Tongue (tissue), 2 donors: ENCODE measurements around the gene SKI. TPM values are rescaled to one million over a fixed set of nuclear protein-coding genes. Genes with fewer than 3 reads are reported as not detected.

Experiments used
- DNase-seq: peaks from one replicate; pipeline ENCODE4 v3.0.0-alpha.2; 2015
- total RNA-seq: library from RNA; depleted of rRNA; stranded (reverse); fragments of >200 nt; gene quantifications from one replicate; pipeline ENCODE4 v1.2.3, GENCODE V29; 2014

Gene SKI
- total RNA-seq, 1 donor from 2014 or later: 58.8 TPM

DNA sequence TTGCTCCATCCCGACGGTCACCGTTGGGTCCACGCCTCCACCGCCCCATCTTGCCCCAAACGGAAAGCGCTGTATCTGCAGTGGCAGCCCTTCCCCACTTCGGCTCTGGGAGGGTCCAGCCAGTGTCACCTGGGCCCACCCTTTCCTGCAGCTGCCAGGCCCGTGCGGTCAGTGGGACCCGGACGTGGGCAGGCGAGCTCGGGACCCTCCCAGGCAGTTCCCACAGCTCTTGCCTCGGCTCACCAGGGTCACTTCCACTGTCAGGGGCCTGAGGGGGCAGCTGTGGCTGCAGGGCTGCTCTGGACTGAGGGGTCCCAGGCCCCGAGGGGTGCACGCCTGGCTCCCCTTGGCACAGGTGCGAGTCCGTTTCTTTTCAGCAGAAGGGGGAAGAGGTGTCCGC is 80.7 kb downstream of the SKI start:
- DNase-seq: no peak

DNA sequence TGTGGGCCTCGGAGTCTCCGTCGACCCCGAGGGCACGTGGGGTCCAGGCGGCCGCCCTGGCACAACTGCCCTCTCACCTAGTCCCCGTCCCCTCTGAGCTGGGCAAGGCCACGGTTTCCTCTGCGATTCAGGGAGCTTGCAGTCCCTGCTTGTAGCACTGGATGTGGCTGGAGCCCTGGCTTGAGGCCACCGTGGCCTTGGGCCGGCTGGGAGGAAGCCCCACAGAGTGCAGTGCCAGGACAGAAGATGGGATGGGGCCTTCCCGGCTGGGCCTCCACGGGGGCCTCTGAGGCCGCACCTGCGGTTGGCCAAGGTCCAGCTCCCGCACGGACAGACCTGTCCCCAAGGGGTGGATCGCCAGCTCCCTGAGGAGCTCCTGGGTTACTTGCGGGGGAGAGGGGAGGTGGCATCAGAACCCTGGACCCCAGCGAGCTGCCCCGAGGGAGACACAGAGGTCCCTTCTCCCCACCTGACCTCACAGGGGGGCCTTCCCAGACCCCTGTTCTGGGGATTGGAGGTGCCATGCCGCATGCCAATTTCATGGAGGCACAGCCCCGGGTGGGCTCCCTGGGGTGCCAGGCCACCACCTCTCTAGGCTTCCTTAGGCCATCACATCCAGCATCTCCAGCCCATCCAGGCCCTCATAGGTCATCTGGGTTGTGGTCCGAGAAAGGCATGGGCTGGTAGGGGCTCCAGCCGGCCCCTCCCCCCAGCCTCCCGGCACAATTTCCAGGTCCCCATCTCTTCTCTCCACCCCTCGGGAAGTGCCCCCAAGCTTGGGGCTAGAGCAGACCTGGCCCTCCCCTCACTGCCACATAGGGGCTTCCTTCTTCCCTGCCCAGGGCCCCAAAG is 82.4 kb downstream of the SKI start:
- no peak for DNase-seq

DNA sequence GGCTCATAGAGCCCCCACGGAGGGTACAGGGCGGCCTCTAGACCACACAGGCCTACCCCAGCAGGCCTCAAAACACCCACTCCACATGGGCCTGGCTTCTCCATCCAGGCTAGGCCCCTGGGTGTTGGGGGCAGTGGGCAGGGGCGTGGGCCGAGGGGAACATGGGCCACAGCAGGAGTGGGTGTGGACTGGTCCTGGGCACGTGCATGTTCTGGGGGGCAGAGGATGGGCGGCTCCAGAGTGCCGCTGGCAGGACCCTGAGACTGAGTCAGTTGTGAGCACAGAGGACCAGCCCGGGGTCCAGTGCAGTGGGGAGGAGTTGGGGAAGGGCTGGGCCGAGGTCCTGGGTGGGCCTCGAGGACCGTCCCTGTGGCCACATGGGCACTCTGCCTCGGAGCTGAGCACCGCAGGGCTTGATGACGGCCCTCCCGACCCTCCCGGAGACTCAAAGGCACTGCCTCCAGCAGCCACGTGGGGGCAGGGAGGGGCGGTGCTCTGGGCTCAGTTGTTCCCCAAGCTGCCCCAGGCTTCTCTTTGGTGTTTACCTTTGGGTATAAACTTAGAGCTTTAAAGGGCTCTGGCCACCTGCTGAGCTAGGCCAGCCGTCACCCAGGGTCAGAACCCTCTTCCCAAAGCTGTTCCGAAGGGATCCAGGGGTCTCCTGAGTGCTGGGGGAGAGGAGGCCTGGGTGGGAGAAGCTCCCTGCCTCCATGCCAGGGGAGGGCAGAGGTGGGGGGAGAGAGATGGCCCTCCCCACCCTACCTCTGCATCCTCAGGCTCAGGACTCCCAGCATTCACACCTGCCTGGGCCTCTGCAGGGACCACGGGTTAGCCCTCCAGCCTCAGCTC is 83.3 kb downstream of the SKI start:
- DNase-seq: peak; percentile 82

DNA sequence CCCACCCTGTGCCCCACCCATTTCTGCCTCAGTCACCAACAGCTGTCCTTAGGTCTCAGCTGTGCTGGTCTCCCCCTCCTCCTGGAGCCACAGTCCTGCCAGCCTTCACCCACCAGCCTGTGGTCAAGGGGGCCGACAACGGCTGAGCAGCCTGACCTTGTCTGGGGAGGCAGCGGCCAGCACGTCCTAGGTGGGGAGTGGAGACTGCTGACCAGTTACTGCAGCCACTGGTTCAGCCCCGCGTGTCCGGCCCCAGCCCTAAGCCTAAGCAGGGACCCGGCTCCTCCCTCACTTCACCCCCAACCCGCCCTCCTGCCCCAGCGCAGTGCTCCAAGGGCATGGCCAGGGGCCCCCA is 84.0 kb downstream of the SKI start:
- DNase-seq: no peak

DNA sequence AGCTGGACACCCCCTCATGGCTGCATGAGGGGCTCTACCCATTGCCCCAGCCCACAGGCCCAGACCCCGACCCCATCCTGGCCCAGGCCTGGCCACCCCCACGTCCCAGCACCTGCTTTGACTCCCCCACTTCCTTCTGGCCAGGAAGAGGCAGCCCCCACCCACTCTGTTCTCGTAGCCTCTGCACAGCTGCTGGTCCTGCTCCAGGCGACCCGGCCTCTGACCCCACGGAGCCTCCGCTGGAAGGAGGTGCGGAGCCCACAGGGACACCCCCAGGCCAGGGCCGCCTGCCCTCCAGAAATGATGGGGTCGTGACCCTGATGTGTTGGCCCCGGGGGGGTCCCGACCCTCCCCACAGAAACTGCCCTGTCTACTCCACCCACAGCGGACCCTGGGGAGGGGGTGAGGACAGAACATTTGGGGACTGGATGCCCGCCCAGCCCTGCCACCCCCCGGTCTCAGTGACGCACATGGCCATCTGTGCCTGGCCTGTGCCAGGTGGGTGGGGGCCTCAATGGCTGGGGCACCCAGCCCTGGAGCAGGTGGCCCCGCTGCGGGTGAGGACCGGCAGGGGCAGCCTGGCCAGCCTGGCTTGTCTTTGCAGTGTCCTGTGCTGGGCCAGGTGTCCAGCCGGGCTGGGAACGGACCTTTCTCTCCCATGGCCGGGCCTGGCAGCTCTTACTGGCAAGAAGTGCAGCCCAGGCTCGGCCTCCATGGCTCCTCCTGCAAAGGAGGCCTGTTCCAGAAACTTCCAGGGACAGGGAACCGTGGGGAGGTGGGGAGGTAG is 84.6 kb downstream of the SKI start:
- DNase-seq: peak; percentile 88

DNA sequence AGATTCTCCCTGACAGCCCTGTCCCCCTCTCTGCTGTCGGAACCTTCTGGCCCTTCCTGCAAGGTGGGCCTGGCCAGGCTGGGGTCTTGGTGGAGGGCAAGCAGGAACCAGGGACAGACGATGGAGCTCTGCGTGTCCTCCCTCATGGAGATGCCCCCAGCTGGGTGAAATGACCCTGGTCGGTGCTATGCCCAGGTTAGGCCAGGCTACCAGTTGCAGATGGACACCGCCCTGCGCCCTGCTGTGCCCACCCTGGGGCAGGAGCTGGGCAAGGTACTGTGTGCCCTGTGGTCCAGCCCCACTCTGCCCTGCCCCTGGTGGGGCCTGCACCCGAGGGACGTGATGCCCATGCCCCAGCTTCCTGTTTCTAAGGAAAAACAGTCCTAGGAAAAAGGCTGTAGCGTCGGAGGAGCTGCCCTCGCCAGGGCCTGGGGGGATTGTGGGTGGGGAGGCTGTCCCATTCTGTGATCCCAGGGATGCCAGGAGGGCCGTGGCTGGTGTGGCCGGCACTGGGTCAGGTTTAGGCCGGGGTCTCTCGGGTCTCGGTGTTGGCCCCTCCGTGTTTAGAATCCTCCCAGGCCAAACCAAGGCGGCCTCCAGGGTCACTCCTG is 85.6 kb downstream of the SKI start:
- no peak for DNase-seq

DNA sequence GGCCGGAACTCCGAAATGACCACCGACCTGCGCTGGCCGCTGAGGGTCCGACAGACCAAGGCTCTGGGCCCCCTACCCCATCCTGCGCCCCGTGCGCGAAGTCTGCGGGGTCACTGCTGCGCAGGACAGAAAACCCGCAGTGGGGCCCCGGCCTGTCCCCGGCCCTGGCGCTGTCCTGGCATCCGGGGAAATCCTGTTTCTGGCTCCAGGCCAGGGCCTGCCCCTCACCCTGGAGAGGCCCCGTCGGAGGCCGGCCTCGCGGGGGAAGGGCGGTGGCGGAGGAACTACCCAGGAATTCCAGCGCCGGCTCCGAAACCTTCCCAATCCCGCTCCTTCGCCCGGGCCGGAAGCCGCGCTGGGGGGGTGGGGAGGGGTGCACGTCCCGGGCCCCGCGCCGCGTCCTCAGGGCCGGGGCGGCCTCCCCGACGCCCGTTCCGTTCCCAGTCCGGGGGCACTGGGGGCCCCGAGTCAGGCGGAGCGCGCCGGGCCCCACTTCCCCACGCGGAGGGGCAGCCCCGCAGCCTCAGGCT is 86.2 kb downstream of the SKI start:
- peak; percentile 90 for DNase-seq

DNA sequence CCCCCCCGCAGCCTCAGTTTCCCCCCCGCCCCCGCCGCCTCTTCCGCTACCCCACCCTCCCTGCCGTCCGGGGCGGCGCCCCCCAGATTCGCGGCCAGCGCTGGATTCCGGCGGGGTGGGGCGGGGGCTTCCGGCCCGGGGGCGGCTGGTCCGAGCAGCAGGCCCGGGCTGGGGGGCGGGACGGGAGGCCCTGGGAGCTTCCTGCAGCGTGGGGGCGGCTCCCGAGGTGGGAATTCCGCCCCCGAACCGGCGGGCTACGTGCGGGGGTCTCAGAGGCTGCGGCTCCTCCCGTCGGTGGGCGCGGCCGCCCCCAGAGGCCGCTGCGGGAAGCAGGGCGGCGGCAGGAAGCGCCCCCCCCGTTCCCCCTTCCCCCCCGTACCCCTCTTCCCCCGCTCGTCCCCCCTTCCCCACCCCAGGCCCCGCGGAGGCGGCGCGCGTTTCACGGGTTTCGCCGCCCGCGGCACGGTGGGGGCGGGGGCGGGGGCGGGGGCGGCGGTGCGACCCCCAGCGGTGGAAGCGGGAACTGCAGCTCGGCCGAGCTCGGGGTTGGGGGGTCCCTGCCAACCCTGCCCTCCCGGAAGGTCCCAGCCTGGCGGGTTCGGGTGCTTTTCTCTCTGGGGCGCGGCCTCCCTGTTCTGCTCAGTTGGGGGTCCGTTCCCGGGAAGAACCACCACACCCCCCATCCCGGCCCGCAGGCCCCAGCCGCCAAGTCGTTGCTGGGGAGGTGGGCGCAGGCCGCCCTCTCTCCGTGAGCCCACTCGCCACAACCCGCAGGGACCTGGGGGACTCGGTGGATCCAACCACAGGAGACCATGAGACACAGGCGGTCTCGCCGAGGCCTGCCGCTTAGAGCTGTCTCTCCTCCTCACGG is 86.9 kb downstream of the SKI start:
- DNase-seq: peak; percentile 91

DNA sequence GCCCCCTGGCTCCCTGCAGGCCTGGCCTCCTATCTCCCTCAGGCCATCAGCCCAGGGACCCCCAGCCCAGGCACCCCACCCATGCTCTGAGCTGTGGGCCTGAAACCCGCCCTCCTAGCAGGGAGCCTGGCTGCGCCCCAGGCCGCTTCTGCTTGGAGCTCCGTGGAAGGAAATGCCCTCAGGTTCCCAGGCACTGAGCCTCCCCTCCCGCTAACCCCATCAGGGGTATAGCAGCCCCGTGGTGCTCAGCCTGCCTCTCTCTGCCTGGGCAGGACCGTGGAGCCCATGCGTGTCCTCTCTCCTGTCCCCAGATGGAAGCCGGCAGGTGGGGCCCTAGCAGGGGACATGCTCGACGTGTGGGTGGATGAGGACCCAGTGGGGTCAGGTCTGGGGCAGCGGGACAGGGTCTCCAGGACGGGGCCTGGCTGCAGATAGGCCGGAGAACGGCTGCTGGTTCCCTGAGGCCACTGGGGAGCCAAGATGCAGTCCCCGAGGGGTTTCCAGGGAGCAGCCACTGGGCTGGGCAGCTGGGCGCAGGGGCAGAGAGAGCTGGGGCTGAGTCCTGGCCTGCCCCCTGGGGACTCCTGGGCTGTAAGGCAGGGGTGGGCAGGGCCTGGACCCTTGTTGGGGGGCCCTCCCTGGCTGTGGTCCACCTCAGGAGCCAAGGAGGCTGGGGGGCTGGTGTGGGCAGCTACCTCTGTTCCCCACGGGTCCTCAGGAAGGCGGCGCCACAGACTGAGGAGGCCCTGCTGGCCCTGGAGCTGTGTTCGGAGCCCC is 87.7 kb downstream of the SKI start:
- no peak for DNase-seq

DNA sequence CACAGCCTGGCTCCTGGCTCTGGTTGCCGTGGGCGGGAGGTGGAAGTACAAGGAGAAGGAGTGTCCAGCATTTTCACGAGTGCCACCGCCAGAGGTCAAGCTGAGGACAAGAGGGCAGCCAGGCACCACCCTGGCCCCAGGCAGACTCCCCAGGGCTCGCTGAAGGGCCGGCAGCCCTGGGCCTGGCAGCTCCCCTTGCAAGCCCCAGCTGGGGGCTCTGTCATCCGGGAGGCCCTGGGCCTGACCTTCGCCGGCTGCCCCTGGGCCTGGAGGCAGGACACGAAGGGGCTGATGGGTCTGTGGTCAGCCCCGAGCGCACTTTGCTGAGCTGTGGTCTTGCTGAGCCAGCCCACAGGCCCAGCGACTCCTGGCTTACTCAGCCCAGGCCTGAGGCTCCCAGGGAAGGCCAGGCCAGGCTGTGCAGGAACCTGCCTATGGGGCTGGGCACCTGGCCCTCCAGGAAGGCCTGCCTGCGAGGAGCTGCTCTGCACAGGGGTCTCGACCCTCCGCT is 88.4 kb downstream of the SKI start:
- DNase-seq: no peak

DNA sequence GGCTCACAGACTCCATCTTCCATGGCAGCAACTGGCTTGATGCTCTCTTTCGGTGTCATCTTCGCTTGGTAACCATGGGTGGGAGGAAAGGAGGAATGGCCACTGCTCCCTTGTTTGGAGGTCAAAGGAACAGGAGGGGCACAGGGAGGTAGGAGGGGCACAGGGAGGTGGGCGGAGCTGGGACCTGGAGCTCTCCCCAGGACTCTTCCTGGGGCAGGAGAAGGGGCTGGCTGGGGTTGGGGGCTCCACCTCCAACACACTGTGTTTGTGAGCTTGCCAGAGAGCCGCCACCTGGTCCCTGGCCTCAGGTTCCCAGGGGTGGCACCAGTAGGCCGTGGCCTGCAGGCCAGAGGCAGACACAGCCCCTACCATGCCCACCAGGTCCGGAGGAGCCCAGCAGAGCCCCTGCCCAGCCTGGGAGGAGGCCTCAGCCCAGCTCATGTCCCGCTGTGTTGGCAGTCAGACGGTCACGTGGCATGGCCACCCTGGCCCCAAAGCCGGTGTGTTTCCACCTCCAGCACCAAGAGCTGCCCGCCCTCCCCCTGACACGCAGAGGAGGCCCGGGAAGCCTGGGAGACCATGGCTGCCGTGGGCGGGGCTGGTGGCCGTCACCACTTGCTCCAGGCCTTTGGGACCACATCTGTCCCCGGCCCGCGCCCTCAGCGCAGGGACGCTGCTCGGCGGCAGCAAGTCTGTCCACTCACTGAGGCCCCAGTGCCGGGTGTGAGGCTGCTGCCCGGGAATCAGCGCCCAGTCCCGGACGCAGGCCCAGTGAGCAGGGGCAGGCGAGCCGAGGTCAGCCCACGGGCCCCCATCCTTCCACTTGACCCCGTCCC is 89.3 kb downstream of the SKI start:
- DNase-seq: no peak

DNA sequence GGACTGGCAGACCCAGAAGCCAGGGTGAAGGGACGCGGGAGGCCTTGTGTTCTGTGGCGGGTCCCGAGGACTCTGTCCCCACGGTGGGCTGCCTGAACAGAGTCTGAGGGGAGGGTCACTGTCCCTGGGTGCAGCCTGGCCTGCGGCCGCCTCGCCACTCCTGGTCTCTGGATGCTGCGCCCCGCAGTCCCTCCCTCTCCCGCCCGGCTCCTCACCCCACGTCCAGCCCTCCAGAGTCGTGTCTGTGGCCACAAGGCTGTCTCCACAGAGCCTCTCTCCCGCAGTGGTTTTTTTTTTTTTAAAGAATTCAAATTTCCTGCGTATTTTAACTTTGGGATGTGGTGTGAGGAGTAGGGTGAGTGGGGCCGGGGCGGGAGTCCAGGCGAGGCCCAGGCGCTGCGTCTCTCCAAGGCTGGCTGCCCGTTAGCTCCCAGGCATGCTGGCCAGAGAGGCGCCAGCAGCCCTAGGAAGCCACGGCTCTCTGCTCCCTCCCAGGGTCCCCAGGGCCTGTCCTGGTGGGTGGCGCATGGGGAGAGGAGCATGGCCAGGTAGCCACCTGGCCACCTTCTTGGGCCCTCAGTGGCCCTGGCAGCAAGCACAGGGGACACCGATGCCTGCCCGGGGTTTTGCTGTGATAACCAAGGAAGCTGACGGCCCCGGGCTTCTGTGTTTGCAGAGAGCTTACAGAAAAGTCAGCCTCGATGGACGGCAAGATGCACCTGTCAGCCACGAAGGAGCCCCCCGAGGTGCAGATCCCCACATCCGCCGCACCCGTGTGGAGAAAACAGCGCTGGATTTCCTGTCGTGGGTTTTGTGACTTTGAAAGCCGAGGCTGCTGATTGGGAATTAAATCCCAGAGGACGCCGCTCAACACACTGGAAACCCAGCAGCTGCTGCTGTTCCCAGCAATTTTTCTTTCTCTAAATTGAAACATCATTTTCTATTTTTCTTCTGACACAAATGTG is 90.5 kb downstream of the SKI start:
- DNase-seq: no peak

DNA sequence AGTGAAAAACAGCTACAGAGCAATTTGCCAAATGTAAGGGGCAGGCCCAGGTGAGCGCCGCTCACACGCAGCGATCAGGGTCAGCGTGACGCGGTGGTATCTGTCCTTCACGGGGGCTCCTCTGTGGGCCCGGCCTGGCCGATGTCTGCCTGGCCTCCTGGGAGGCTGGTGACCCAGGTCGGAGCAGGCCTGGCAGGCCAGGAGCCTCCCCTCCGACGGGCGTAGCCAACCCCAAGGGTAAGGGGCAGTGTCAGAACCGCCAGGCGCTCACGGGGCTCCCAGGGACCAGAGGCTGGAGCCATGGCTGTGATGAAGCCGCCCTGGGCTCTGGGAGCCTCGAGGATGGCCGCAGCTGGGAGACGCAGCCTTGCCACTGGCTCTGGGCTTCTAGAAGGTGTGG is 91.2 kb downstream of the SKI start:
- no peak for DNase-seq

DNA sequence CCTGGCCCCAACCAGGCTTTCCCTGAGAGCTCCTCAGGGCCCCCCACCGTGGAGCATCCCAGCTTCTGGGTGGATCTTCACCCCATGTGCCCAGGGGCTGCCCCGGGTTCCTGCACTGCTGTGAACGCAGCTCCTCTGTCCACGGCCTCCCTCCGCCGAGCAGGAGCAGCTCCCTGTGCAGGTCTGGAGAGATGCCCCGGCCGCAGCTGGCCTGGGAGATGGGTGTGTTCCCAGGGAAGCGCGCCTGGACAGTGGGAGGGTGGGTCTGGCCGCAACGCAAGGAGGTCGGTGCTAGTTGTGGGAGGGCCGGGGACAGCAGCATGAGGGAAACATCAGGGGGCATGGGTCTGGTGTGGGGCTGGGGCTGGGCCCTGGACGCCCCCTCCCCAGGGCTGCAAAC is 91.9 kb downstream of the SKI start:
- peak; percentile 57 for DNase-seq

DNA sequence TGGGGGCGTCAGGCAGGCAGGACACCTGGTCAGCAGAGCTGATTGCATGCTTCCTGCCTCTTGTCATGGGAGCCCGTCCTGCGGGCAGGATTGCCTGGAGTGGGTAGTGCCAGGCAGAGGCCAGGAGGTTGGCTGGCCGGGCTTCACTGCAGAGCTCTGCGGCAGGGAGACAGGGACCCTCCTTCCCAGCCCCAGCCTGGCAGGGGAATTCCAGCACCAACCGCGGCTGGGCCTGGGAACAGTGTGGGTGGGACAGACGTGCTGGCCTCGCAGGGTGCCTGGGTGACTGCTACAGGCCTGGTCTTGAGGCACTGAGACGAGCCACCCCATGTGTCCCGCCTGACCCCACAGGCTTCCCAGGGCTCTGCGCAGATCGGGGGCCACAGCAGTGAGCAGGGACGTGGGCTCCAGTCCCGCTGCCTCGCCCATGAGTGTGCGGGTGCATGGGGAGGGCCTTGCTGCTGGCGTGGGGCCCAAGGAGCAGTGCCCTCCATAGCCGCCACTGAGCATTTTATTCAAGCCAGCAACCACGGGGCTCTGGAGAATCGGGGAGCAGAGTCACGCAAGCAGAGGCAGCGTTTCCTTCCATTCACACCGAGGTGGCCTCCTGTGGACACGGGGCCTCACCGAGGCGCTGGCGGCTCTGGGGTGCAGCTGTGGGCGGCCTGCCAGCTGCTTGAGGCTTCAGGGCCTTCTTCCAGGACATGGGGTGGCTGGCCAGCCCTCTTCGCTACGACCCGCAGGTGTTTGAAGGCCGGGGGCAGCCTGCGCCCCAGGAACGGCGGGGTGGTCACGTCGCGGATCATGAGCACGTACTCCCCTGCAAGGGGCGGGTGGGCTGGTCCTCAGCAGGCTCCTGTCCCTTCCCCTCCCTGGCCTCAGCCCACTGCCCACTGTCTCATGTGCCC is 92.9 kb downstream of the SKI start:
- DNase-seq: no peak

DNA sequence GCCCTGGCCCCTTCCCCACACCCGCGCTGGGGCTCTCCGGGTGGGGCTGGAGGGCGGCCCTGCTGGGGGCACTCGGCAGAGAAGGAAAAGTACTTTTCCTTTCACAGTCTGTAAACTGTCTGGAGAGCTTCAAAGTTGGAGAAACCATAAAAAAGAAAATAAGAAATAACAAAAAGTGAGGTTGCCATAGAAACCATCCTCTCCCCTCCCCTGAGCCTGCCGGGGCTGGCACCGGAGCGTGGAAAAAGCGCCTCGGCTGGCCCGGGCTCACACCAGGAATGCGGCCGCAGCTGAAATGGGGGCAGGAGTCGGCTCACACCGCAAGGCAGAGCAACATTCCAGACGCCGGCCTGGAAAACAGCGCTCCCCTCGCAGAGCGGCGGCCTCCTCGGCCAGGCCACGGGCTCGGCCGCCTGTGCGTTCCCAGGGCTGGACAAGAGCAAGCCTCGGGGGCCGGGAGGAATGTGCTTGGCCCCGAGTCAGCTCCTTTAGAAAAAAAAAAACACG is 94.0 kb downstream of the SKI start:
- DNase-seq: peak; percentile 96
